Naive thymus-derived CD8-positive, alpha-beta T cell (primary cell): ENCODE results near the gene ZNF107. TPM values are rescaled to one million over a fixed set of nuclear protein-coding genes. Genes with fewer than 3 reads are reported as not detected.
A peak's percentile ranks its signal among the peaks of the same experiment; 100 is the strongest.
"Not testable (repeated sequence)": the region's sequence is repeated elsewhere in the genome, so short reads cannot be mapped to it uniquely, and the experiment has no call there.

Experiments used
- ATAC-seq, 2 donors: fragments of 150-1000 bp; cut with Tn5 transposase in 1 of 2; sonication (Bioruptor Pico), chemical (Tn5 transposase) in 1 of 2; 1 replicate in 1 of 2; 2 replicates in 1 of 2; pipeline ENCODE4 v1.10.0; 2021; ENCODE audit warnings: mild to moderate bottlenecking in 2 of 2, moderate library complexity in 2 of 2
- POLR2A ChIA-PET: fragments of 350-600 bp; sonication (Branson Sonifier 250); formaldehyde crosslinking; loops from one replicate; lab custom pipeline; 2021; ENCODE audit warnings: antibody characterized with exemption; lab: Charles Lee
- DNase-seq, 10 donors: peaks; one replicate each; pipeline versions ENCODE4 v3.0.0 to v3.0.0-alpha.2; 2020 to 2022
- H3K27ac Mint-ChIP-seq, 10 donors: one replicate each; pipeline ENCODE4 v1.8.0; 2020 to 2022; ENCODE audit warnings: mild to moderate bottlenecking in 10 of 10, mixed read lengths in 10 of 10, moderate library complexity in 4 of 10, inconsistent platforms in 1 of 10
- H3K27me3 Mint-ChIP-seq, 5 donors: one replicate each; pipeline ENCODE4 v1.8.0; 2021 to 2022; ENCODE audit warnings: mixed read lengths in 5 of 5
- H3K36me3 Mint-ChIP-seq, 3 donors: one replicate each; pipeline ENCODE4 v1.8.0; 2020 to 2022; ENCODE audit warnings: mixed read lengths in 3 of 3, mild to moderate bottlenecking in 2 of 3, inconsistent platforms in 1 of 3
- H3K4me1 Mint-ChIP-seq, 4 donors: one replicate each; pipeline ENCODE4 v1.8.0; 2021 to 2022; ENCODE audit warnings: mixed read lengths in 4 of 4
- H3K4me3 Mint-ChIP-seq, 10 donors: one replicate each; pipeline ENCODE4 v1.8.0; 2020 to 2022; ENCODE audit warnings: mild to moderate bottlenecking in 10 of 10, mixed read lengths in 10 of 10, moderate library complexity in 6 of 10, inconsistent platforms in 1 of 10
- H3K9me3 Mint-ChIP-seq, 9 donors: one replicate each; pipeline ENCODE4 v1.8.0; 2020 to 2022; ENCODE audit warnings: mixed read lengths in 9 of 9, mild to moderate bottlenecking in 3 of 9, inconsistent platforms in 1 of 9, moderate library complexity in 1 of 9
- polyA plus RNA-seq, 3 donors: library from polyadenylated mRNA; unstranded; fragments of 300-500 nt; fragmentation: Illumina TruSeq; gene quantifications; one replicate each; pipeline ENCODE4 v1.2.3, GENCODE V29; 2021
- total RNA-seq, 8 experiments: library from RNA in 2 of 8; stranded (reverse) in 2 of 8; gene quantifications; one replicate each; pipeline ENCODE4 v1.2.3 and lab custom pipeline; 2021 to 2026

Gene ZNF107
- total and polyA plus RNA-seq, 5 experiments from 2014 or later, result 9.7 to 33.6 (median 12.8) TPM

GRCh38 chr7:64654796-64655548 lies 11.0 kb upstream of the ZNF107 start:
- H3K27me3 Mint-ChIP-seq, result no peaks in the 10 kb centered on the region
- H3K27ac Mint-ChIP-seq, result peak overlapping the region in 1 of 10 donors; percentile 56
- no peaks in the 10 kb centered on the region for H3K4me1 Mint-ChIP-seq
- H3K36me3 Mint-ChIP-seq, result peaks cover 0 to 12% (median 0%) of the 10 kb centered on the region in 3 donors
- DNase-seq (no peak), ATAC-seq (no peak)
- H3K9me3 Mint-ChIP-seq, result peaks cover 0 to 6% (median 0%) of the 10 kb centered on the region in 9 donors
- no peak overlapping the region for H3K4me3 Mint-ChIP-seq
- POLR2A ChIA-PET, result interaction anchor here (0.5 kb wide), 1 partner anchor 23 kb away, joined by 3 read pairs; no protein-coding TSS in a partner anchor

GRCh38 chr7:64655811-64656210 lies 10.1 kb upstream of the ZNF107 start:
- POLR2A ChIA-PET, result no interaction called here
- Mint-ChIP-seq H3K4me3 (no peak overlapping the region), H3K27ac (no peak overlapping the region), H3K27me3 (no peaks in the 10 kb centered on the region), H3K9me3 (peaks cover 0 to 4% (median 0%) of the 10 kb centered on the region in 9 donors), H3K4me1 (no peaks in the 10 kb centered on the region), H3K36me3 (peaks cover 0 to 9% (median 0%) of the 10 kb centered on the region in 3 donors)
- ATAC-seq (no peak), DNase-seq (no peak)

- Mint-ChIP-seq H3K36me3 (peaks cover 0 to 8% (median 6%) of the 10 kb centered on the region in 3 donors), H3K27ac (no peak overlapping the region), H3K4me3 (no peak overlapping the region), H3K4me1 (peaks cover 0 to 3% (median 0%) of the 10 kb centered on the region in 4 donors), H3K27me3 (no peaks in the 10 kb centered on the region), H3K9me3 (peaks cover 0 to 9% (median 5%) of the 10 kb centered on the region in 9 donors)
- DNase-seq (no peak), ATAC-seq (no peak)
- POLR2A ChIA-PET, result no interaction called here
Observed at GRCh38 chr7:64656489-64656888, 9.4 kb upstream of the ZNF107 start.

GRCh38 chr7:64662091-64662490 lies 3.8 kb upstream of the ZNF107 start:
- Mint-ChIP-seq H3K9me3 (peaks cover 0 to 19% (median 6%) of the 10 kb centered on the region in 9 donors), H3K27ac (peak overlapping the region in 6 of 10 donors; percentile 0 to 84 (median 45)), H3K36me3 (peaks cover 0 to 13% (median 6%) of the 10 kb centered on the region in 3 donors), H3K4me1 (peaks cover 15 to 30% (median 25%) of the 10 kb centered on the region in 4 donors), H3K4me3 (peak overlapping the region in 1 of 10 donors; percentile 32)
- H3K27me3 Mint-ChIP-seq, ATAC-seq, DNase-seq, POLR2A ChIA-PET: not testable (repeated sequence)

- Mint-ChIP-seq H3K27me3 (no peaks in the 10 kb centered on the region), H3K4me1 (peaks cover 32 to 71% (median 57%) of the 10 kb centered on the region in 4 donors), H3K36me3 (peaks cover 21 to 34% (median 33%) of the 10 kb centered on the region in 3 donors), H3K9me3 (peaks cover 0 to 28% (median 15%) of the 10 kb centered on the region in 9 donors), H3K4me3 (peak overlapping the region; percentile 94 to 99 (median 96)), H3K27ac (peak overlapping the region; percentile 96 to 99 (median 98))
- POLR2A ChIA-PET, result interaction anchor here (0.7 to 3.3 kb wide), 7 partner anchors 26 to 359 kb away, joined by 3 to 21 read pairs (median 9); partner anchors contain the start of genes ERV3-1, ZNF138, ZNF680 and ZNF736
- ATAC-seq, result peak; percentile 21 to 24
- DNase-seq, result no peak
Observed at GRCh38 chr7:64666663-64667050, 724 bp downstream of the ZNF107 start.

GRCh38 chr7:64667311-64667710 lies 1.4 kb downstream of the ZNF107 start:
- H3K9me3 Mint-ChIP-seq, result peaks cover 0 to 29% (median 13%) of the 10 kb centered on the region in 9 donors
- POLR2A ChIA-PET, result interaction anchor here (1.1 to 3.3 kb wide), 2 partner anchors 105 to 127 kb away, joined by 4 to 14 read pairs; partner anchors contain the start of genes ZNF138 and ZNF680
- H3K36me3 Mint-ChIP-seq, result peaks cover 26 to 39% (median 36%) of the 10 kb centered on the region in 3 donors
- H3K4me3 Mint-ChIP-seq, result peak overlapping the region; percentile 94 to 99 (median 96)
- ATAC-seq (no peak), DNase-seq (no peak)
- peaks cover 31 to 74% (median 54%) of the 10 kb centered on the region in 4 donors for H3K4me1 Mint-ChIP-seq
- peak overlapping the region; percentile 96 to 99 (median 98) for H3K27ac Mint-ChIP-seq
- H3K27me3 Mint-ChIP-seq, result no peaks in the 10 kb centered on the region

GRCh38 chr7:64672414-64672813 lies 6.5 kb downstream of the ZNF107 start:
- POLR2A ChIA-PET, result no interaction called here
- peaks cover 30 to 85% (median 71%) of the 10 kb centered on the region in 4 donors for H3K4me1 Mint-ChIP-seq
- ATAC-seq (no peak), DNase-seq (no peak)
- peaks cover 0 to 75% (median 12%) of the 10 kb centered on the region in 9 donors for H3K9me3 Mint-ChIP-seq
- H3K4me3 Mint-ChIP-seq, result peak overlapping the region in 3 of 10 donors; percentile 2 to 33 (median 30)
- peak overlapping the region in 1 of 10 donors; percentile 33 for H3K27ac Mint-ChIP-seq
- H3K36me3 Mint-ChIP-seq, result peaks cover 50 to 63% (median 59%) of the 10 kb centered on the region in 3 donors
- H3K27me3 Mint-ChIP-seq, result no peaks in the 10 kb centered on the region

GRCh38 chr7:64685091-64685490 lies 19.2 kb downstream of the ZNF107 start:
- Mint-ChIP-seq H3K4me1 (peaks cover 27 to 57% (median 50%) of the 10 kb centered on the region in 4 donors), H3K36me3 (peaks cover 12 to 25% (median 20%) of the 10 kb centered on the region in 3 donors), H3K27ac (peak overlapping the region in 1 of 10 donors; percentile 2), H3K9me3 (peaks cover 0 to 24% (median 17%) of the 10 kb centered on the region in 9 donors), H3K4me3 (peak overlapping the region in 3 of 10 donors; percentile 9 to 27 (median 23)), H3K27me3 (no peaks in the 10 kb centered on the region)
- no peak for DNase-seq
- POLR2A ChIA-PET, result no interaction called here
- ATAC-seq, result no peak

- Mint-ChIP-seq H3K9me3 (peaks cover 0 to 24% (median 18%) of the 10 kb centered on the region in 9 donors), H3K27me3 (no peaks in the 10 kb centered on the region), H3K36me3 (peaks cover 18 to 26% (median 22%) of the 10 kb centered on the region in 3 donors), H3K4me3 (peak overlapping the region in 7 of 10 donors; percentile 8 to 27 (median 11)), H3K4me1 (peaks cover 27 to 60% (median 51%) of the 10 kb centered on the region in 4 donors), H3K27ac (peak overlapping the region in 7 of 10 donors; percentile 2 to 70 (median 37))
- POLR2A ChIA-PET, result no interaction called here
- ATAC-seq (no peak), DNase-seq (no peak)
Observed at GRCh38 chr7:64685741-64686140, 19.8 kb downstream of the ZNF107 start.

GRCh38 chr7:64686493-64687184 lies 20.7 kb downstream of the ZNF107 start:
- Mint-ChIP-seq H3K27ac (peak overlapping the region in 7 of 10 donors; percentile 2 to 85 (median 53)), H3K9me3 (peaks cover 0 to 26% (median 20%) of the 10 kb centered on the region in 9 donors), H3K4me3 (peak overlapping the region in 7 of 10 donors; percentile 23 to 71 (median 56)), H3K4me1 (peaks cover 27 to 66% (median 51%) of the 10 kb centered on the region in 4 donors), H3K36me3 (peaks cover 23 to 34% (median 26%) of the 10 kb centered on the region in 3 donors), H3K27me3 (no peaks in the 10 kb centered on the region)
- POLR2A ChIA-PET, result no interaction called here
- DNase-seq (peak in 1 of 10 donors; percentile 20), ATAC-seq (peak in 1 of 2 donors; percentile 42)

- Mint-ChIP-seq H3K36me3 (peaks cover 29 to 40% (median 32%) of the 10 kb centered on the region in 3 donors), H3K27ac (peak overlapping the region in 5 of 10 donors; percentile 2 to 85 (median 53)), H3K4me1 (peaks cover 27 to 71% (median 51%) of the 10 kb centered on the region in 4 donors), H3K4me3 (peak overlapping the region in 6 of 10 donors; percentile 5 to 65 (median 32)), H3K9me3 (peaks cover 0 to 33% (median 20%) of the 10 kb centered on the region in 9 donors), H3K27me3 (no peaks in the 10 kb centered on the region)
- ATAC-seq (no peak), DNase-seq (no peak)
- POLR2A ChIA-PET, result no interaction called here
Observed at GRCh38 chr7:64687249-64687648, 21.3 kb downstream of the ZNF107 start.

- POLR2A ChIA-PET, result no interaction called here
- peaks cover 0 to 41% (median 23%) of the 10 kb centered on the region in 9 donors for H3K9me3 Mint-ChIP-seq
- H3K36me3 Mint-ChIP-seq, result peaks cover 37 to 53% (median 43%) of the 10 kb centered on the region in 3 donors
- H3K27ac Mint-ChIP-seq, result peak overlapping the region in 7 of 10 donors; percentile 36 to 85 (median 58)
- H3K4me3 Mint-ChIP-seq, result no peak overlapping the region
- DNase-seq, result no peak
- H3K4me1 Mint-ChIP-seq, result peaks cover 27 to 72% (median 50%) of the 10 kb centered on the region in 4 donors
- H3K27me3 Mint-ChIP-seq, result no peaks in the 10 kb centered on the region
- no peak for ATAC-seq
Observed at GRCh38 chr7:64688988-64689387, 23.1 kb downstream of the ZNF107 start.
